Measurements from ENCODE around the gene PTPRD. TPM values are rescaled to one million over a fixed set of nuclear protein-coding genes. Genes with fewer than 3 reads are reported as not detected.

Gene PTPRD
- total RNA-seq, 4 donors from 2014 or later: 85.8 to 169 (median 135) TPM

DNA sequence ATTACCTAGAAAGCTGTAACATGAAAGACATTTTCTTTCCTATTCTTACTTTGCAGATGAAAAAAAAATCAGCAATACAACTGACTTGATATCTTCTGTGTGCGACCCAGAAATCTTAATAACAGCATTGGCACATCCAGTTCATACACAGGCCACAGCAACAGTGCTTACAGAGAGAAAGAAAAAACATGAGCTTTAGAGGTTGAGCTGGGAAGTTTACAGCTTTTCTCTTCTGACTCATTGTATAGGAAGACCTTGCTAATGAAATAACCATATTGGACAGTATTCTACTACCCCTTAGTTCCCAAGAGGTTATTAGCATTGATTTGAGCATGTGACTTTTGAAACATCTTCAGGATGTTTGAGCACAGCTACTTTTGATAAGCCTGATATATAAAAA, 1779.8 kb downstream of the PTPRD start:
- TF ChIP-seq POLR2A (IDR thresholded peaks at IDR 0.05): no peak
- TF ChIP-seq, protein P1, sequence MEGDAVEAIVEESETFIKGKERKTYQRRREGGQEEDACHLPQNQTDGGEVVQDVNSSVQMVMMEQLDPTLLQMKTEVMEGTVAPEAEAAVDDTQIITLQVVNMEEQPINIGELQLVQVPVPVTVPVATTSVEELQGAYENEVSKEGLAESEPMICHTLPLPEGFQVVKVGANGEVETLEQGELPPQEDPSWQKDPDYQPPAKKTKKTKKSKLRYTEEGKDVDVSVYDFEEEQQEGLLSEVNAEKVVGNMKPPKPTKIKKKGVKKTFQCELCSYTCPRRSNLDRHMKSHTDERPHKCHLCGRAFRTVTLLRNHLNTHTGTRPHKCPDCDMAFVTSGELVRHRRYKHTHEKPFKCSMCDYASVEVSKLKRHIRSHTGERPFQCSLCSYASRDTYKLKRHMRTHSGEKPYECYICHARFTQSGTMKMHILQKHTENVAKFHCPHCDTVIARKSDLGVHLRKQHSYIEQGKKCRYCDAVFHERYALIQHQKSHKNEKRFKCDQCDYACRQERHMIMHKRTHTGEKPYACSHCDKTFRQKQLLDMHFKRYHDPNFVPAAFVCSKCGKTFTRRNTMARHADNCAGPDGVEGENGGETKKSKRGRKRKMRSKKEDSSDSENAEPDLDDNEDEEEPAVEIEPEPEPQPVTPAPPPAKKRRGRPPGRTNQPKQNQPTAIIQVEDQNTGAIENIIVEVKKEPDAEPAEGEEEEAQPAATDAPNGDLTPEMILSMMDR (IDR thresholded peaks at IDR 0.05): no peak
- no peaks in the 10 kb centered on the region for H3K4me1 ChIP-seq
- H3K27ac ChIP-seq: no peak overlapping the region
- H3K36me3 ChIP-seq: no peaks in the 10 kb centered on the region
- H3K27me3 ChIP-seq: no peaks in the 10 kb centered on the region
- H3K9me3 ChIP-seq: no peaks in the 10 kb centered on the region
- no peak for DNase-seq
- H3K4me3 ChIP-seq: no peak overlapping the region

DNA sequence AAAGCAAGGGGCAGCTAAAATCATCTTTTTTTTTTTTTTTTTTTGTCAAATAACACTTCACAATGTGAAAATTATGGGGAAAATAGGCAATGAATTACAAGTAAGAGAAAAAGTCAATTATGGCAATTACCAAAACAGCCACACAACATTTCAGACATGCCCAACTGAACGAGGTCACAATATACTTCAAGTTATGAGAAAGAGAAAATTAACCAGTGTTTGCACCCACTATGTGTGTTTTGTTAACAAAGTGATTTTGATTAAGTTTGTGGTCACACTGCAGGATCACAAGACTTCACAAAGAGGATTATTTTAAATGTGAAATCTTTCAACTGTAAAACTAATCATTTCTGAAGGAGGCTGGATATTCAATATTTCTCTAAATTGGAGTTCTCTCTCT, 1780.4 kb downstream of the PTPRD start:
- H3K9me3 ChIP-seq: no peaks in the 10 kb centered on the region
- H3K36me3 ChIP-seq: no peaks in the 10 kb centered on the region
- no peak overlapping the region for H3K27ac ChIP-seq
- H3K4me3 ChIP-seq: no peak overlapping the region
- H3K4me1 ChIP-seq: no peaks in the 10 kb centered on the region
- no peak for DNase-seq
- TF ChIP-seq POLR2A (IDR thresholded peaks at IDR 0.05): no peak
- TF ChIP-seq, protein P1 (IDR thresholded peaks at IDR 0.05): no peak
- H3K27me3 ChIP-seq: no peaks in the 10 kb centered on the region

DNA sequence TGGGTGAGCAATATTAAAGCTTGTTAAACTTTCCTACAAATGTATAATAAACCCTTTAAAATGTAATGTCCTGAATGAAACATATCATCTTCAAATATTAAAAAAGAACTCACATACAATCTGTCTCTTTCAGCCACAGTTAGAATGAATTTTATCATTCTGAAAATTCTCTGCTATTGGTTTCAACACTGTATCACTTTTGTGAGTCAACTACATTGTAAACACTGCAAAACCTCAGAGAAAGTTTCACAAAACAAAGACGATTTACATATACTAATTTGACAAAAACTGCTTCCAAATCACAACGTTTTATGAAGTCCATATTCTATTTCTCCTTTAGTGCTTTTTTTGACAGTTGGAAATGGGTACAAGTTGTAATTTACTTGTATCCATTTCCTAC, 1781.2 kb downstream of the PTPRD start:
- H3K27ac ChIP-seq: no peak overlapping the region
- H3K36me3 ChIP-seq: no peaks in the 10 kb centered on the region
- no peaks in the 10 kb centered on the region for H3K27me3 ChIP-seq
- no peaks in the 10 kb centered on the region for H3K9me3 ChIP-seq
- H3K4me1 ChIP-seq: no peaks in the 10 kb centered on the region
- no peak for TF ChIP-seq POLR2A (IDR thresholded peaks at IDR 0.05)
- TF ChIP-seq, protein P1 (IDR thresholded peaks at IDR 0.05): no peak
- no peak overlapping the region for H3K4me3 ChIP-seq
- no peak for DNase-seq

DNA sequence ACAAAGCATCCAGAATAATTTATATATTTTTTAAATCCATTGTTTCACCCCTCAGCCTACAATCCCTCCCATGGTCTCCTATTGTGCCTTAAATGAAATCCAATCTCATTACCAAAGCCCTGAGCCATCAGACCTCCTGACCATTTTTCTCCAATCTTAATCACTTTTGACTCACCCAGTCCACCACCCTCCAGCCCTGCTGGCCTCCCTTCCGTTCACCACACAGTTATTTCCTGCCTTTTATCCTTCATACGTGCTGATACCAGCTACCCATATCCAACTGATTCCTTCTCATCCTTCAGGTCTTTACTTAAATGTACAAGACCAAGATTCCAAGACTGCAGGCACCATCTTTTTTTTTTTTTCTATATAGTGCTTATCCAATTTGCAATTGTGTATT, 1786.5 kb downstream of the PTPRD start:
- DNase-seq: no peak
- TF ChIP-seq POLR2A (IDR thresholded peaks at IDR 0.05): no peak
- TF ChIP-seq, protein P1 (IDR thresholded peaks at IDR 0.05): no peak

DNA sequence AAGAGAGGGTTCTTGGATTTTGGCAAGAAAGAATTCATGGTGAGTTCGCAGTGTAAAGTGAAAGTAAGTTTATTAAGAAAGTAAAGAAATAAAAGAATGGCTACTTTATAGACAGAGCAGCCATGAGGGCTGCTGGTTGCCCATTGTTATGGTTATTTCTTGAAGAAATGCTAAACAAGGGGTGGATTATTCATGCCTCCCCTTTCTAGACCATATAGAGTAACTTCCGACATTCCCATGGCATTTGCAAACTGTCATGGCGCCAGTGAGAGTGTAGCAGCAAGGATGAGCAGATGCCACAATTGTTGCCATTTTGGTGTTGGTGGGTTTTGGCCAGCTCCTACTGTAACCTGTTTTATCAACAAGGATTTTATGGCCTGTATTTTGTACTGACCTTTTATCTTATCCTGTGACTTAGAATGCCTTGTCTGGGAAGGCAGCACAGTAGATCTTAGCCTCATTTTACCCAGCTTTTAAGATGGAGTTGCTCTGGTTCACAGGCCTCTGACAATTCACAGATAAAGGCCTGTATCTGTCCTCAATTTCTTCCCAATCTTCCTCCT, 1787.1 kb downstream of the PTPRD start:
- no peak for DNase-seq
- TF ChIP-seq, protein P1 (IDR thresholded peaks at IDR 0.05): no peak
- no peak for TF ChIP-seq POLR2A (IDR thresholded peaks at IDR 0.05)
- H3K27me3 ChIP-seq: no peaks in the 10 kb centered on the region
- H3K27ac ChIP-seq: no peak overlapping the region
- H3K4me3 ChIP-seq: no peak overlapping the region
- no peaks in the 10 kb centered on the region for H3K36me3 ChIP-seq
- no peaks in the 10 kb centered on the region for H3K9me3 ChIP-seq
- H3K4me1 ChIP-seq: no peaks in the 10 kb centered on the region

More for the DNA sequence above, 1786.5 kb downstream of the PTPRD start:
- Histone ChIP-seq H3K4me1 (no peaks in the 10 kb centered on the region), H3K9me3 (no peaks in the 10 kb centered on the region), H3K27me3 (no peaks in the 10 kb centered on the region), H3K4me3 (no peak overlapping the region), H3K36me3 (no peaks in the 10 kb centered on the region), H3K27ac (no peak overlapping the region)

All from Peyer's patch (tissue), 4 donors.